ENCODE results near the gene USP15.

USP15 gene

GRCh38 chr12:62268956-62269355 is 8.8 kb downstream of the USP15 start:
- Histone ChIP-seq H3K4me3 (replicated peaks; ENCODE audit: insufficient read depth, low read length) (no peak overlapping the region), H3K27me3 (ENCODE audit: insufficient read depth, poor library complexity, severe bottlenecking) (no peaks in the 10 kb centered on the region), H3K27ac (replicated peaks) (no peak overlapping the region)
- TF ChIP-seq SPI1 (IDR thresholded peaks at IDR 0.05; ENCODE audit: borderline replicate concordance, low read depth) (no peak), POLR2AphosphoS5 (IDR thresholded peaks at IDR 0.05; ENCODE audit: low read depth) (no peak), CTCF (IDR thresholded peaks at IDR 0.05; ENCODE audit: insufficient read depth, low read length) (no peak), REST (IDR thresholded peaks at IDR 0.05; ENCODE audit: insufficient replicate concordance, low read depth) (no peak), GABPA (IDR thresholded peaks at IDR 0.05; ENCODE audit: low read depth) (no peak)
- DNase-seq (ENCODE audit: low read depth in 1 of 2, low spot score in 1 of 2) = no peak

- no peaks in the 10 kb centered on the region for H3K27me3 ChIP-seq (ENCODE audit: insufficient read depth, poor library complexity, severe bottlenecking)
- no peak overlapping the region for H3K4me3 ChIP-seq (replicated peaks; ENCODE audit: insufficient read depth, low read length)
- DNase-seq (ENCODE audit: low read depth in 1 of 2, low spot score in 1 of 2) = no peak
- TF ChIP-seq GABPA (IDR thresholded peaks at IDR 0.05; ENCODE audit: low read depth) = no peak
- no peak for TF ChIP-seq REST (IDR thresholded peaks at IDR 0.05; ENCODE audit: insufficient replicate concordance, low read depth)
- no peak for TF ChIP-seq POLR2AphosphoS5 (IDR thresholded peaks at IDR 0.05; ENCODE audit: low read depth)
- no peak for TF ChIP-seq CTCF (IDR thresholded peaks at IDR 0.05; ENCODE audit: insufficient read depth, low read length)
- 0 out of 2 replicates have a peak, but pooled peaks have one; percentile 18 for TF ChIP-seq SPI1 (IDR thresholded peaks at IDR 0.05; ENCODE audit: borderline replicate concordance, low read depth)
- no peak overlapping the region for H3K27ac ChIP-seq (replicated peaks)
Observed at GRCh38 chr12:62269464-62270228, 9.4 kb downstream of the USP15 start.

- Histone ChIP-seq H3K27me3 (ENCODE audit: insufficient read depth, poor library complexity, severe bottlenecking) (no peaks in the 10 kb centered on the region), H3K27ac (replicated peaks) (no peak overlapping the region), H3K4me3 (replicated peaks; ENCODE audit: insufficient read depth, low read length) (no peak overlapping the region)
- DNase-seq (ENCODE audit: low read depth in 1 of 2, low spot score in 1 of 2) = no peak
- TF ChIP-seq CTCF (IDR thresholded peaks at IDR 0.05; ENCODE audit: insufficient read depth, low read length) = no peak
- no peak for TF ChIP-seq SPI1 (IDR thresholded peaks at IDR 0.05; ENCODE audit: borderline replicate concordance, low read depth)
- no peak for TF ChIP-seq POLR2AphosphoS5 (IDR thresholded peaks at IDR 0.05; ENCODE audit: low read depth)
- no peak for TF ChIP-seq GABPA (IDR thresholded peaks at IDR 0.05; ENCODE audit: low read depth)
Observed at GRCh38 chr12:62270384-62270783, 10.2 kb downstream of the USP15 start.

Measured in HL-60 (cell line).